Prostate gland (tissue), 2 donors: ENCODE data around the gene IFITM10. TPM values are rescaled to one million over a fixed set of nuclear protein-coding genes. Genes with fewer than 3 reads are reported as not detected.

Experiments
- DNase-seq: peaks from one replicate; pipeline ENCODE4 v3.0.0-alpha.2; 2019; ENCODE audit warnings: low spot score
- H3K27ac ChIP-seq, 2 donors: fragments of 200-600 bp; sonication (generic); 2 replicates each; pipeline ENCODE4 v1.5.1; 2017 to 2019
- H3K27me3 ChIP-seq: fragments of 200-600 bp; sonication (generic); replicated peaks from 2 replicates; pipeline ENCODE4 v1.5.1; 2019; ENCODE audit not compliant: insufficient read depth
- H3K36me3 ChIP-seq, 2 donors: fragments of 200-600 bp; sonication (generic); 1 replicate in 1 of 2; 2 replicates in 1 of 2; pipeline versions ENCODE4 v1.5.1 to v1.8.1; 2017 to 2019
- H3K4me1 ChIP-seq: fragments of 200-600 bp; sonication (generic); replicated peaks from 2 replicates; pipeline ENCODE4 v1.5.1; 2019
- H3K4me3 ChIP-seq, 2 donors: fragments of 200-600 bp; sonication (generic); 2 replicates each; pipeline ENCODE4 v1.5.1; 2017 to 2019
- H3K9me3 ChIP-seq: fragments of 200-600 bp; sonication (generic); 2 replicates; pipeline ENCODE4 v1.5.1; 2017
- POLR2A ChIP-seq: fragments of 450-650 bp; IDR thresholded peaks from one replicate; pipeline ENCODE4 v1.6.1; 2016; ENCODE audit warnings: antibody characterized with exemption, mild to moderate bottlenecking
- POLR2AphosphoS5 ChIP-seq: sonication (generic); formaldehyde crosslinking; IDR thresholded peaks from one replicate; pipeline ENCODE4 v1.6.1; 2017; ENCODE audit warnings: antibody characterized with exemption
- WGBS: methylation state at CpG from one replicate; pipeline ENCODE4 v1.1.5; 2018; 5-methylcytosine and 5-hydroxymethylcytosine counted together
- intact Hi-C: fragments of 100-400 bp; cut with DNase I; formaldehyde crosslinking; loops from one replicate; pipeline ENCODE4 v1.14.2; 2022
- total RNA-seq, 2 donors: library from RNA; depleted of rRNA; stranded (reverse); fragments of >200 nt; gene quantifications; one replicate each; pipeline ENCODE4 v1.1.0, GENCODE V29; 2016
- TF ChIP-seq, protein P1 (sequence below), 4 experiments: fragments of 200-600 bp in 2 of 4; fragments of 450-650 bp in 2 of 4; sonication (generic) in 2 of 4; IDR thresholded peaks; 1 replicate in 3 of 4; 2 replicates in 1 of 4; pipeline ENCODE4 v1.5.1; 2016 to 2019; ENCODE audit warnings: antibody characterized with exemption in 4 of 4, mild to moderate bottlenecking in 2 of 4, moderate library complexity in 2 of 4

The IFITM10 gene
- total RNA-seq, 2 donors from 2014 or later: 2.6 to 3.1 TPM

DNA sequence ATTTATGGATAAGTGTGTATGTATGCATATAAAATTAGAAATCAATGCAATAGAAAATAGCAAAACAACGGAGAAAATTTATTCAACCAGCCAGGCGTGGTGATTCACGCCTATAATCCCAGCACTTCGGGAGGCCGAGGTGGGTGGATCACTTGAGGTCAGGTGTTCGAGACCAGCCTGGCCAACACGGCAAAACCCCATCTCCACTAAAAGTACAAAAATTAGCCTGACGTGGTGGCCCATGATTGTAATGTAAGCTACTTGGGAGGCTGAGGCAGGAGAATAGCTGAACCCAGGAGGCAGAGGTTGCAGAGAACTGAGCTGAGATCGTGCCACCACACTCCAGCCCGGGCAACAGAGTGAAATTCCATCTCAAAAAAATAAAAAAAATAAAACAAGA is 47.9 kb downstream of the IFITM10 start:
- Histone ChIP-seq H3K27me3 (no peaks in the 10 kb centered on the region), H3K4me1 (no peaks in the 10 kb centered on the region), H3K9me3 (no peaks in the 10 kb centered on the region), H3K36me3 (no peaks in the 10 kb centered on the region), H3K27ac (no peak overlapping the region), H3K4me3 (no peak overlapping the region)
- WGBS: 90% methylated on average over 10 of the region's 10 CpGs
- TF ChIP-seq, protein P1, sequence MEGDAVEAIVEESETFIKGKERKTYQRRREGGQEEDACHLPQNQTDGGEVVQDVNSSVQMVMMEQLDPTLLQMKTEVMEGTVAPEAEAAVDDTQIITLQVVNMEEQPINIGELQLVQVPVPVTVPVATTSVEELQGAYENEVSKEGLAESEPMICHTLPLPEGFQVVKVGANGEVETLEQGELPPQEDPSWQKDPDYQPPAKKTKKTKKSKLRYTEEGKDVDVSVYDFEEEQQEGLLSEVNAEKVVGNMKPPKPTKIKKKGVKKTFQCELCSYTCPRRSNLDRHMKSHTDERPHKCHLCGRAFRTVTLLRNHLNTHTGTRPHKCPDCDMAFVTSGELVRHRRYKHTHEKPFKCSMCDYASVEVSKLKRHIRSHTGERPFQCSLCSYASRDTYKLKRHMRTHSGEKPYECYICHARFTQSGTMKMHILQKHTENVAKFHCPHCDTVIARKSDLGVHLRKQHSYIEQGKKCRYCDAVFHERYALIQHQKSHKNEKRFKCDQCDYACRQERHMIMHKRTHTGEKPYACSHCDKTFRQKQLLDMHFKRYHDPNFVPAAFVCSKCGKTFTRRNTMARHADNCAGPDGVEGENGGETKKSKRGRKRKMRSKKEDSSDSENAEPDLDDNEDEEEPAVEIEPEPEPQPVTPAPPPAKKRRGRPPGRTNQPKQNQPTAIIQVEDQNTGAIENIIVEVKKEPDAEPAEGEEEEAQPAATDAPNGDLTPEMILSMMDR (IDR thresholded peaks at IDR 0.05): no peak
- no peak for TF ChIP-seq POLR2AphosphoS5
- no peak for TF ChIP-seq POLR2A
- intact Hi-C loops: no loop called here
- no peak for DNase-seq

DNA sequence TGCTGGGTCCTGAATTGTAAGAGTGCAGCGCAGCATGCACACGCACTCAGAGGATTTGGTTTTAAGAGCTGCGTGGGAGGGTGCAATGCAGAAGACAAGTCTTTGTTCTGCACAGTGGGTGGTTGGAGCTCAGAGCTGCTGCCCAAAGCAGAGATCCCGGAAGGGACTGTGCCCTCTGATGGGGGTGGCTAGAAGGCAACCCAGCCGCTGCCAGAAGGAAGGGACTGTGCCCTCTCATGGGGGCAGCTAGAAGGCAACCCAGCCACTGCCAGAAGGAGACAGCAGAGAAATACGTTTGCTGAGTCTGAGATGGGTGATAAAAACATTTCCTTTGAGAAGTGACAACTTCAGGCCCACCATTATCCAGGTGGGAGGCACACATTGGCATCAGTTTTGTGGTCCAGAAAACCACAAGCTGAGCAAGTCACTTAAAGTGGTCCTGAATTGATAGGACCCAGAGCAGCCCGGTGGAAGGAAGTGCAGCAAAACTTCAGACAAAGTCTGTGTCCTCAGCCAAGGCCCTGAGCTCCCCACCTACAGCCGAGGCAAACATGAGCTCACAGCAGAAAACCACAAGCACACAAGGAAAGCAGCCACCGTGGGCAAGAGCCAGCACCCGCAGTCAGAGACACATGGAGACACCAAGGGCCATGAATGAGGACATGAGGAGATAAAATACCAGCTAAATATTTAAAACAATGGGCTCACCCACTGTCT is 49.1 kb downstream of the IFITM10 start:
- Histone ChIP-seq H3K4me1 (no peaks in the 10 kb centered on the region), H3K9me3 (no peaks in the 10 kb centered on the region), H3K27ac (no peak overlapping the region), H3K4me3 (no peak overlapping the region), H3K27me3 (no peaks in the 10 kb centered on the region), H3K36me3 (no peaks in the 10 kb centered on the region)
- DNase-seq: no peak
- intact Hi-C loops: no loop called here
- TF ChIP-seq POLR2A (no peak), POLR2AphosphoS5 (no peak)
- TF ChIP-seq, protein P1 (IDR thresholded peaks at IDR 0.05): no peak
- WGBS: 63% methylated on average over 10 of the region's 10 CpGs

DNA sequence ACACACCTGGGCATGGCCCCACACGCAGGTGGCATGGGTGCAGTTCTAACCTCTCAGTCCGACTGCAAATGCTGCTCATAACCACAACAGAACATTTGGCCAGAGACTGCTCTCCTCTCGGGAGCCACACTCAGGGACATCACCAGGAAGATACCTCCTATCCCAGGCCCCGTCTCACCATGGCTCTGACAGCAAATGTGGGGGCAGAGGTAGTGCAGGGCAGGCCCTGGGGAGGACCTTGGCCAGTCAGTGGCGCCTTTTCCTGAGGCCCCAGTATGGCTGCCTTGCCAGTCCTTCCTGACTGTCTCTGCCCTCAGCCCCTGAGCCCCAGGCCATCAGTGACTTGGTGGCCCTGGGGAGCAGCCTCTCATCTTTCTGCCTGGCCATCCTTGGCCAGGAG is 50.6 kb downstream of the IFITM10 start:
- Histone ChIP-seq H3K4me1 (no peaks in the 10 kb centered on the region), H3K27ac (no peak overlapping the region), H3K27me3 (no peaks in the 10 kb centered on the region), H3K4me3 (no peak overlapping the region), H3K36me3 (no peaks in the 10 kb centered on the region), H3K9me3 (no peaks in the 10 kb centered on the region)
- intact Hi-C loops: loop anchor here (10.0 kb wide), 1 partner anchor 225 kb away; no protein-coding TSS in a partner anchor
- WGBS: 83% methylated on average over 5 of the region's 5 CpGs
- DNase-seq: no peak
- TF ChIP-seq POLR2AphosphoS5: no peak
- TF ChIP-seq, protein P1 (IDR thresholded peaks at IDR 0.05): no peak
- no peak for TF ChIP-seq POLR2A

DNA sequence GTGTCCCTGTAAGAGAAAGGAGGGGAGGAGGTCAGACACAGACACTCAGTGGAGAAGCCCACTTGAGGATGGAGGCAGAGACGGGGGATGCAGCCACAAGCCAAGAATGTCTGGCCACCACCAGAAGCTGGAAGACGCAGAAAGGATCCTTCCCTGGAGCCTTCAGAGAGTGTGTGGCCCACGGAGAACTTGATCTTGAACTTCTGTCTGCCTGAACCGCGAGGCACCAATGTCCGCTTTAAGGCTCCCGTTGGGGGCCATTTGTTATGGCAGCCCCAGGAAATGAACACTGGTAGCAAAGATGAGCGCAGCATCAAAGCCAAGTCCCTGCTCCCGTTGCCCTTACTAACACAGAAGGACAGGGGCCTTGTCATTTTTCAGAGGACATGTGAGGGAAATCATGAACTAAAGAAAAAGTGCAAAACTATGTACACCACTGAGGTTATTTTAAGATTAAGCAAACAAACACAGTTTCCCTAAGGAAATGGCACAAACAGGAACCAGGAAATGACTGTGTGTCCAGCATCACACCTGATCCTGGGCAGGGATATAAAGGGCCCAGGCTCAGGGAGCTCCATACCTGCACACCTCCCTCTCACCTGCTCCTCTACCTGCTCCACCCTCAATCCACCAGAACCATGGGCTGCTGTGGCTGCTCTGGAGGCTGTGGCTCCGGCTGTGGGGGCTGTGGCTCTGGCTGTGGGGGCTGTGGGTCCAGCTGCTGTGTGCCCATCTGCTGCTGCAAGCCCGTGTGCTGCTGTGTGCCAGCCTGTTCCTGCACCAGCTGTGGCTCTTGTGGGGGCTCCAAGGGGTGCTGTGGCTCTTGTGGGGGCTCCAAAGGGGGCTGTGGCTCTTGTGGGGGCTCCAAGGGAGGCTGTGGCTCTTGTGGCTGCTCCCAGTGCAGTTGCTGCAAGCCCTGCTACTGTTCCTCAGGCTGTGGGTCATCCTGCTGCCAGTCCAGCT is 53.5 kb downstream of the IFITM10 start, which contains the start of gene KRTAP5-6:
Gene KRTAP5-6, plus strand, starts transcription at position 588 of the 963 bp plus-strand sequence. Its CDS starts 51 bp downstream, at position 639.
- peaks cover 7% of the 10 kb centered on the region for H3K4me1 ChIP-seq
- no peaks in the 10 kb centered on the region for H3K9me3 ChIP-seq
- H3K36me3 ChIP-seq: no peaks in the 10 kb centered on the region
- no peak within 1 kb of the TSS for H3K27ac ChIP-seq
- DNase-seq: no peak
- 85% methylated on average over 11 of the region's 11 CpGs for WGBS
- TF ChIP-seq, protein P1 (IDR thresholded peaks at IDR 0.05): no peak
- TF ChIP-seq POLR2AphosphoS5 (no peak), POLR2A (no peak)
- no peak within 1 kb of the TSS for H3K4me3 ChIP-seq
- intact Hi-C loops: loop anchor here (10.0 kb wide), 1 partner anchor 228 kb away; no protein-coding TSS in a partner anchor
- no peaks in the 10 kb centered on the region for H3K27me3 ChIP-seq
